Astrocyte (in vitro differentiated cells and primary cell): ENCODE measurements around the gene ZNF771. TPM values are rescaled to one million over a fixed set of nuclear protein-coding genes. Genes with fewer than 3 reads are reported as not detected.

Experiments
- DNase-seq: peaks from one replicate; pipeline ENCODE4 v3.0.0-alpha.2; 2010; ENCODE audit warnings: low read depth
- FAIRE-seq: peaks from 2 replicates; lab custom pipeline; 2011; peaks lifted over from hg19 to GRCh38; lab: Jason Lieb, UNC
- H2AFZ ChIP-seq: 2 replicates; pipeline ENCODE4 v1.6.0; 2012; ENCODE audit warnings: low read depth, low read length, inconsistent platforms
- H3K27ac ChIP-seq: 2 replicates; pipeline ENCODE4 v1.5.1; 2011; ENCODE audit warnings: low read depth, low read length, inconsistent platforms
- H3K27me3 ChIP-seq: 2 replicates; pipeline ENCODE4 v1.6.0; 2011; ENCODE audit warnings: low read length, inconsistent platforms; ENCODE audit not compliant: insufficient read depth
- H3K36me3 ChIP-seq: 2 replicates; pipeline ENCODE4 v1.5.1; 2011; ENCODE audit warnings: low read length, inconsistent platforms; ENCODE audit not compliant: insufficient read depth
- H3K4me1 ChIP-seq: 2 replicates; pipeline ENCODE4 v1.5.1; 2011; ENCODE audit warnings: low read length, inconsistent platforms; ENCODE audit not compliant: insufficient read depth
- H3K4me2 ChIP-seq: 2 replicates; pipeline ENCODE4 v1.6.0; 2012; ENCODE audit warnings: low read length, inconsistent platforms
- H3K4me3 ChIP-seq: 2 replicates; pipeline ENCODE4 v1.5.1; 2011; ENCODE audit warnings: low read depth, mild to moderate bottlenecking, low read length, inconsistent platforms; ENCODE audit not compliant: insufficient read depth
- H3K79me2 ChIP-seq: 2 replicates; pipeline ENCODE4 v1.6.0; 2012; ENCODE audit warnings: mild to moderate bottlenecking, low read length, inconsistent platforms; ENCODE audit not compliant: insufficient read depth
- H3K9ac ChIP-seq: 2 replicates; pipeline ENCODE4 v1.6.0; 2012; ENCODE audit warnings: mild to moderate bottlenecking, low read length, inconsistent platforms
- H3K9me3 ChIP-seq: 2 replicates; pipeline ENCODE4 v1.5.1; 2012; ENCODE audit warnings: low read depth, mild to moderate bottlenecking, low read length, inconsistent platforms; ENCODE audit not compliant: insufficient read depth
- H4K20me1 ChIP-seq: 2 replicates; pipeline ENCODE4 v1.6.0; 2012; ENCODE audit warnings: low read length, inconsistent platforms; ENCODE audit not compliant: insufficient read depth
- H3K27ac Mint-ChIP-seq: one replicate; pipeline ENCODE4 v1.8.0; 2021; ENCODE audit warnings: mild to moderate bottlenecking, mixed read lengths; ENCODE audit not compliant: unreplicated experiment
- H3K27me3 Mint-ChIP-seq: one replicate; pipeline ENCODE4 v1.8.0; 2021; ENCODE audit warnings: low read depth, mixed read lengths; ENCODE audit not compliant: unreplicated experiment
- H3K36me3 Mint-ChIP-seq: one replicate; pipeline ENCODE4 v1.8.0; 2021; ENCODE audit warnings: low read depth, mixed read lengths; ENCODE audit not compliant: unreplicated experiment
- H3K4me1 Mint-ChIP-seq: one replicate; pipeline ENCODE4 v1.8.0; 2021; ENCODE audit warnings: low read depth, mixed read lengths; ENCODE audit not compliant: unreplicated experiment
- H3K4me3 Mint-ChIP-seq: one replicate; pipeline ENCODE4 v1.8.0; 2021; ENCODE audit warnings: mild to moderate bottlenecking, moderate library complexity, mixed read lengths; ENCODE audit not compliant: unreplicated experiment
- H3K9me3 Mint-ChIP-seq: one replicate; pipeline ENCODE4 v1.8.0; 2021; ENCODE audit warnings: mild to moderate bottlenecking, mixed read lengths; ENCODE audit not compliant: unreplicated experiment
- EZH2 ChIP-seq: IDR thresholded peaks from 2 replicates; pipeline ENCODE4 v1.6.1; 2012; ENCODE audit warnings: mild to moderate bottlenecking, low read length, inconsistent platforms; ENCODE audit not compliant: insufficient read depth
- total RNA-seq: library from RNA; stranded (reverse); gene quantifications from 2 replicates; pipeline ENCODE4 v1.2.1, GENCODE V29; 2021
- TF ChIP-seq, protein P1 (sequence below): IDR thresholded peaks from 2 replicates; pipeline ENCODE4 v1.5.1; 2011; ENCODE audit warnings: low read depth, mild to moderate bottlenecking, inconsistent platforms, low read length, moderate library complexity; ENCODE audit not compliant: insufficient read depth

Gene ZNF771
- total RNA-seq, 1 donor from 2014 or later, result 13.9 TPM

DNA sequence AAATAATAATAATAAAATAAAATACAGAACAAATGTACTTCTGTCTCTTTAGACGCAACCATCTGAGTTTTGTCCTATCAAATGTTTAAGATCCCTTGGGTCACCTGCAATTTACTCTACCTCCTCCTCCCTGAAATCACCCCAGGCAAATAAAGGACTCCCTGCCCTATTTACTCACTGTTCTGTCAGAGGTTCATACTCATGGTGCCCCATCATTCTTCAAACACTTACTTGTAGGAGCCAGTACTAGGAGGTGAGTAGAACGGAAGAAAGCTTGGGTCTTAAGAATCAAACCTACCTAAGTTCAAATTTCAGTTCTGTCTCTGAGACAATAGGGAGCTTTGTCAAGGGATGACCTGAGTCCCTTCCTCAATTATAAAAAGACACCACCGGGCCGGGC, 40.9 kb upstream of the ZNF771 start:
- Histone ChIP-seq H3K9ac (no peak overlapping the region), H3K9me3 (no peaks in the 10 kb centered on the region), H3K79me2 (peaks cover 81% of the 10 kb centered on the region), H3K27ac (no peak overlapping the region), H4K20me1 (peaks cover 74% of the 10 kb centered on the region), H3K4me1 (peaks cover 20% of the 10 kb centered on the region), H2AFZ (no peak overlapping the region), H3K4me2 (peak overlapping the region; percentile 99), H3K4me3 (no peak overlapping the region), H3K36me3 (peaks cover 15% of the 10 kb centered on the region), H3K27me3 (no peaks in the 10 kb centered on the region)
- FAIRE-seq (no peak), DNase-seq (no peak)
- Mint-ChIP-seq H3K27me3 (no peaks in the 10 kb centered on the region), H3K27ac (no peak overlapping the region), H3K9me3 (no peaks in the 10 kb centered on the region), H3K4me1 (peaks cover 23% of the 10 kb centered on the region), H3K36me3 (peaks cover 16% of the 10 kb centered on the region), H3K4me3 (peak overlapping the region; percentile 88)
- TF ChIP-seq, protein P1, sequence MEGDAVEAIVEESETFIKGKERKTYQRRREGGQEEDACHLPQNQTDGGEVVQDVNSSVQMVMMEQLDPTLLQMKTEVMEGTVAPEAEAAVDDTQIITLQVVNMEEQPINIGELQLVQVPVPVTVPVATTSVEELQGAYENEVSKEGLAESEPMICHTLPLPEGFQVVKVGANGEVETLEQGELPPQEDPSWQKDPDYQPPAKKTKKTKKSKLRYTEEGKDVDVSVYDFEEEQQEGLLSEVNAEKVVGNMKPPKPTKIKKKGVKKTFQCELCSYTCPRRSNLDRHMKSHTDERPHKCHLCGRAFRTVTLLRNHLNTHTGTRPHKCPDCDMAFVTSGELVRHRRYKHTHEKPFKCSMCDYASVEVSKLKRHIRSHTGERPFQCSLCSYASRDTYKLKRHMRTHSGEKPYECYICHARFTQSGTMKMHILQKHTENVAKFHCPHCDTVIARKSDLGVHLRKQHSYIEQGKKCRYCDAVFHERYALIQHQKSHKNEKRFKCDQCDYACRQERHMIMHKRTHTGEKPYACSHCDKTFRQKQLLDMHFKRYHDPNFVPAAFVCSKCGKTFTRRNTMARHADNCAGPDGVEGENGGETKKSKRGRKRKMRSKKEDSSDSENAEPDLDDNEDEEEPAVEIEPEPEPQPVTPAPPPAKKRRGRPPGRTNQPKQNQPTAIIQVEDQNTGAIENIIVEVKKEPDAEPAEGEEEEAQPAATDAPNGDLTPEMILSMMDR, result no peak
- TF ChIP-seq EZH2, result no peak

DNA sequence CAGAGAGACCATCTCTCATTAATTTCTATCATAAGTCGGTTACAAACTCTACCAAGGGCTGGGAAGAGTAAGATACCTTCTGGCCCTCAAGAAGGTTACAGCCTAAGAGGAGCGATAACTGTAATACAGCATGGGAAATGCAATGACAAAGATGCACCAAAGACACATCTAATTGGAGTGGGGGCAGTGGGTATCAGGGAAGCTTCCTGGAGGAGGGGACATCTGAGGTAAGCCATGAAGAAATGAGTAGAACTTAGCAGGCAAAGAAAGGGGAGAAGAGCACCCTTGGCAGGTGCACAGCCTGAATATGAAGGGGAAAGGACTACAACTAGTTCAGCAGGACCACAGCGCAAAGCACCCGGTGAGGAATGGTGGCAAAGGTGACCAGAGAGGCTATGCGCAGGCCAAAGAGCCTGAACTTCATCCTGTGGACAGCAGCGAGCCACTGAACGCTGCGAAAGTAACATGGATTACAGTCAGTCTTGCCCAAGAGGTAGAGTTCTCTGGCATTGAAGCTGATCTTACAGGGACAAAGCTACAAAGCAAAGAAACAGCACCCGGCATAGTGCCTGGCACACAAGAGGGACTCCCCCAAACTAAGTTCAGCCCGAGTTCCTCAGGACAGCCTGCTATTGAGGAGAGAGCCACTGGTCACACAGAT, 39.9 kb upstream of the ZNF771 start:
- Histone ChIP-seq H3K36me3 (peaks cover 12% of the 10 kb centered on the region), H3K9ac (peak overlapping the region; percentile 85), H4K20me1 (peaks cover 70% of the 10 kb centered on the region), H3K4me1 (peaks cover 20% of the 10 kb centered on the region), H3K9me3 (no peaks in the 10 kb centered on the region), H3K4me3 (peak overlapping the region; percentile 76), H3K79me2 (peaks cover 75% of the 10 kb centered on the region), H3K4me2 (peak overlapping the region; percentile 99), H3K27me3 (no peaks in the 10 kb centered on the region), H2AFZ (no peak overlapping the region), H3K27ac (peak overlapping the region; percentile 41)
- DNase-seq (no peak), FAIRE-seq (no peak)
- H3K27me3 Mint-ChIP-seq, result no peaks in the 10 kb centered on the region
- peak overlapping the region; percentile 88 for H3K4me3 Mint-ChIP-seq
- TF ChIP-seq, protein P1, result no peak
- no peak for TF ChIP-seq EZH2
- no peak overlapping the region for H3K27ac Mint-ChIP-seq
- peaks cover 26% of the 10 kb centered on the region for H3K4me1 Mint-ChIP-seq
- H3K36me3 Mint-ChIP-seq, result peaks cover 13% of the 10 kb centered on the region
- no peaks in the 10 kb centered on the region for H3K9me3 Mint-ChIP-seq

DNA sequence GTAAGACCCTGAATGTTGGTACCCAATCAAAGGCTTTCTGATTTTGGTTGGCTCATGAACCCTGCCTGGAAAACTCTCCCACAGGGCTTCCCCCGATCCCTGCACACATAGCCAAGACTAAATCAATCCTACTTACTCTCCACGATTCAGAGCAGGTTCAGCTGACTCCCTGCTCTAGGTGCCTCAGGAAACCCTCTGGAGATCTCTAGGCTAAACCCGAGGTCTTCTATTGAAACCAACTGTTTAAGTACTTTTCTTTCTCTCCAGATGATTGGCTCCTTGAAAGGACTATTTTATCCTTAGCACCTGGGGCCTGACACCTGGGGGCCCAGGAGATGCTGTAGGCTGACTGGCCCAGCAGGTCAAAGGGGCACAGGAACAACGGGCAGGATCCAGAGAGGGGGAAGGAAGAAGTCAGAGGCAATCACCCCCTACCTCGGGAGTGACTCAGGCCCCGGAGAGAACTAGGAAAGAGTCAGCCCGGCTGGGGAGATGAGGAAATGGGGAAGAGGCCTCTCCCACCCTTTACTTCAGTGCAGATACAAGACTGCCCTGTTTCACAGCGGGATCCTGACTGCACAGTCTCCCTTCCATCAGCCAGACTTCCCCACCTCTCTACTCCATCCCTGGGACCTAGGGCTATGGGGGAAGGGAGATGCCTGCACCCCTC, 39.1 kb upstream of the ZNF771 start:
- peak overlapping the region; percentile 88 for H3K4me3 Mint-ChIP-seq
- Histone ChIP-seq H3K36me3 (peaks cover 7% of the 10 kb centered on the region), H4K20me1 (peaks cover 62% of the 10 kb centered on the region), H3K27ac (peak overlapping the region; percentile 41), H3K4me2 (peak overlapping the region; percentile 99), H3K9ac (peak overlapping the region; percentile 85), H3K27me3 (no peaks in the 10 kb centered on the region), H3K4me3 (peak overlapping the region; percentile 76), H3K79me2 (peaks cover 67% of the 10 kb centered on the region), H2AFZ (no peak overlapping the region), H3K4me1 (peaks cover 20% of the 10 kb centered on the region), H3K9me3 (no peaks in the 10 kb centered on the region)
- DNase-seq (no peak), FAIRE-seq (no peak)
- peaks cover 26% of the 10 kb centered on the region for H3K4me1 Mint-ChIP-seq
- no peak for TF ChIP-seq EZH2
- TF ChIP-seq, protein P1, result no peak
- H3K27me3 Mint-ChIP-seq, result no peaks in the 10 kb centered on the region
- H3K36me3 Mint-ChIP-seq, result peaks cover 9% of the 10 kb centered on the region
- peak overlapping the region; percentile 89 for H3K27ac Mint-ChIP-seq
- H3K9me3 Mint-ChIP-seq, result no peaks in the 10 kb centered on the region
